ENCODE results near the gene NLGN2.
A peak's percentile ranks its signal among the peaks of the same experiment; 100 is the strongest.

Gene NLGN2

DNA sequence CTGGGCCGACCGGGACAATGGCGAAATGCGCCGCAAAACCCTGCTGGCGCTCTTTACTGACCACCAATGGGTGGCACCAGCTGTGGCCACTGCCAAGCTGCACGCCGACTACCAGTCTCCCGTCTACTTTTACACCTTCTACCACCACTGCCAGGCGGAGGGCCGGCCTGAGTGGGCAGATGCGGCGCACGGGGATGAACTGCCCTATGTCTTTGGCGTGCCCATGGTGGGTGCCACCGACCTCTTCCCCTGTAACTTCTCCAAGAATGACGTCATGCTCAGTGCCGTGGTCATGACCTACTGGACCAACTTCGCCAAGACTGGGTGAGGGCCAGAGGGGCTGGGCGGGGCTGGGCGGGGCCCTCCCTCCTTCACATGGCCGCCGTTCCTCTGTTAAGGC is 8.1 kb downstream of the NLGN2 start:
- DNase-seq = no peak

DNA sequence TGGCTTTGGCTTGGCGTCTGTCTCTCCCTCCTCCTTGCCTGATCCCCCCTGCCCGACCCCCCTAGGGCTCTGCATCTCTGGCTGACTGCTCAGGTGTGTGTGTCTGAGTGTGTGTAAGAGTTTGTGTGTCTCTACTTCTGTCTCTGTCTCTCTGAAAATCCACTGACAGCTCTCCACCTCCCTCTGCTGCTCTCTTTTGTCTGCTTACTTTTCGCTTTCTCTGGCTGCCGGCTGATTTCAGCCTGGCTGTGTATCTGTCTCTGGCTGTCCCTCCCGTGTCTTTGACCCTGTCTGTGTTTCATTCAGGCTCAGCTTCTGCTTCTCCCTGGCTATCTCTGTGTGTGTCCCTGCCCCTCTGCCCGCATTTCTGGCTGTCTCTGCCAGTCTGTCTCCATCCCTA is 8.7 kb downstream of the NLGN2 start:
- DNase-seq = no peak

DNA sequence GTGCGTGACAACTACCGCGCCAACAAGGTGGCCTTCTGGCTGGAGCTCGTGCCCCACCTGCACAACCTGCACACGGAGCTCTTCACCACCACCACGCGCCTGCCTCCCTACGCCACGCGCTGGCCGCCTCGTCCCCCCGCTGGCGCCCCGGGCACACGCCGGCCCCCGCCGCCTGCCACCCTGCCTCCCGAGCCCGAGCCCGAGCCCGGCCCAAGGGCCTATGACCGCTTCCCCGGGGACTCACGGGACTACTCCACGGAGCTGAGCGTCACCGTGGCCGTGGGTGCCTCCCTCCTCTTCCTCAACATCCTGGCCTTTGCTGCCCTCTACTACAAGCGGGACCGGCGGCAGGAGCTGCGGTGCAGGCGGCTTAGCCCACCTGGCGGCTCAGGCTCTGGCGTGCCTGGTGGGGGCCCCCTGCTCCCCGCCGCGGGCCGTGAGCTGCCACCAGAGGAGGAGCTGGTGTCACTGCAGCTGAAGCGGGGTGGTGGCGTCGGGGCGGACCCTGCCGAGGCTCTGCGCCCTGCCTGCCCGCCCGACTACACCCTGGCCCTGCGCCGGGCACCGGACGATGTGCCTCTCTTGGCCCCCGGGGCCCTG is 9.5 kb downstream of the NLGN2 start:
- DNase-seq = no peak

DNA sequence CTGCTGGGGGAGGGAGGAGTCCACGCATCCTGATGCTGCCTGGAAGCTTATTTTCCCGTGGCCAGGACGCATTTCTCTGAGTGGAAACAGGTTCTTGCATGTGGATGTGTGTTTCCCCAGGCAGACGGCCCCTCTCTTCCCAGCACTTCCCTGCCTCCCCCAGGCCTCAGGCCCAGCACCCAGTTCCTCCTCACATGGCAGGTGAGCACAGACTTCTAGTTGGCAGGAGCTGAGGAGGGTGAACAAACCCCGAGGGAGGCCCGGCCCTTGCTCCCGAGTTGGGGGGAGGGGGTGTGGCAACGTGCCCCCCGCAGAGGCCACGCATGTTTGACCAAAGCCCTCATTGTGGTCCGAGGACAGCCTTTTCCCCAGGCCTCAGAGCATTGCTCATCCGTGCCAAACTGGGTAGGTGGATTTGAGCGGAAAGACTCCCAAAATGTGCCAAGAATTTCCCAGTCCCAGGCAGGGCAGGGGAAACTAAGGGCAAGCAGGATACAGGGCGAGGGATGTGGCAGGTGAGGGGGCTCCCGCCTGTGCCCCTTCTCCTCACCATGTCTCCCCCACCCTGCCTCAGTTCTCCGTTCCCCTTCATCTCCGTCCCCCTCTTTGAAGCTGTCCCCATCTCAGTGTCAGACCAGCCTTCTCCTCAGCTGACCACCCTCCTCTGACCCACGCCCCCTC is 11.0 kb downstream of the NLGN2 start:
- DNase-seq = no peak

DNA sequence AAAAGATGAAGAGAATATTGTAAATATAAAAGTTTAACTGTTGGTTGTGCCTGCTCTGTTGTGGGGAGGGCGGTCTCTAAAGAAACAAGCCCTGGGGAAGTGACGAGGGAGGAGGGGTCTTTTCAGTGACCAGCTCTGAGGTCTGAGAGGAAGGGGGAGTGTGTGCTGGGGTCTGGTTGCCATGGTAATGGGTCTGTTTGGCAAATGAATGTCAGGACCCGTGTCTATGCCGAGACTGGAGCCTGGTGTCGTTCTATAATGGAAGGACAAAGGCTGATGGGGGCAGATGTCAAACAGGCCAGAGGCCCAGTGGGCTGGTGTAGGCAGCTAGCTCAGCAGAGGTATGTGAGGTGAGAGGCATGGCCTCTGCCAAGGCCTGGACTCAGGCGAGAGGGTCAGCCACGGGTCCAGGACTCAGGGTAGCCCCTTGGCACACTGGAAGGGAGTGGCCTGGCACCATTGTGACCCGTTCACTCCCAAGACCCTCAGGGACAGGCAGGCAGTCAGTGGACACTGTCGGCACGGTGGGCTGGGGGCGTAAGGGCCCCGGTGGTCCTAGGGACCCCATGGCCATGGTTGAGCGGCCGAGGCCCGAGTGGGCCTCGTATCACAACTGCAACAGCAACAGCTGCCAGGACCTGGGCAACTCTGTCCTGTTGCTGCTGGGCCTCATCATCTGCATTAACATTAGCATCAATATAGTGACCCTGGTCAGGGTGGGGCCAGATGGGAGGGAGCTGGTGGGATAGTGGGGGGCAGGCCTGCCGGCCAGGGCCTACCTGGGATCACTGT is 12.4 kb downstream of the NLGN2 start, which contains the start of gene SPEM1:
Gene SPEM1 (plus strand): TSS at position 506 of the 792 bp plus-strand sequence. CDS start 61 bp downstream, at position 567.
- no peak for DNase-seq

DNA sequence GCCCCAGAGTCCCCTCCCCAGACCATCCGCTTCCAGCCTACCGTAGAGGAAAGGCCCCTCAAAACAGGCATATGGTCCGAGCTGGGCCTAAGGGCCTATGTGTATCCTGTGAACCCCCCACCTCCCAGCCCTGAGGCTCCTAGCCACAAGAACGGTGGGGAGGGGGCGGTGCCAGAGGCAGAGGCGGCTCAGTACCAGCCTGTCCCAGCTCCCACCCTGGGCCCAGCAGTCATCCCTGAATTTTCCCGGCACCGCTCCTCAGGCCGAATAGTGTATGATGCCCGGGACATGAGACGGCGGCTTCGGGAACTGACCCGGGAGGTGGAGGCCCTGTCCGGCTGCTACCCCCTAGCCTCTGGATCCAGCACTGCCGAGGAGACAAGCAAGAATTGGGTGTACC is 13.5 kb downstream of the NLGN2 start:
- DNase-seq = no peak

DNA sequence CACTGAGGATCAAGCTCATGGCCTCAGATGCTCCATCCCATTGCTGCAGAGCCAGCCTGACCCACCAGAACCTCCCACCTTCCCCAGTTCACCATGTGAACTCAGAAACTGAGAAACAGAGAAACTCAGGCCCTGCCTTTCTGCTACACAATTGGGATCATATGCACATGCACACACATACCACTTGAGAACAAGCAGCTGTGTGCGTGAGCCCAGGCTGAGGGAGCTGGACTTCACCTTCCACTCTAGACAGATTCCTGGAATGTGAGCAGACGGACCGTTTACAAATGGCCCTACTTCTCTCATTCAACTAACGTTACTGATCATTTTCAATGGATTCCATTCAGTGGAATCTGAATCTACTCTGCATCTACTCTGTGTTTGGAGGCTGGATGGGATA is 16.0 kb downstream of the NLGN2 start:
- no peak for DNase-seq

DNA sequence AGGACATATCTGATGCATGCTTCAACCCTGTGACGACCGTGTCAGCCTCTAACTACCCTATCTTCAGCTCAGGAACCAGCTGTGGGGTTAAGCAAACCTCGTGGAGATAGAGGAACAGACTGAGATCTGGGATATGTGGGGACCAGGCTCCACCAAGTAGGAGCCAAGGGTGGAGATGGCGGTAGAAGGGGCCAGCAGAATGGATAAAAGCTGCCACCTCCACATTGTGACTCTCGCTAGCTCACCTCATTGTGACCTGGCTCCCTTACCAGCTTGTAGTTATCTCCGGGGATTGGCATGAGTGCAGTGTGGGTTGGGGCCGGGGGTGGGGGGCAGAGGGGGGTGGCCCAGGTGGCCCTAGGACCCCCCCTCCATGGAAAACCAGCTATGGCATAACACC is 17.7 kb downstream of the NLGN2 start, which contains the start of gene SPEM2:
Gene SPEM2 (plus strand): TSS at position 301 of the 400 bp plus-strand sequence. CDS start 73 bp downstream, at position 374.
- DNase-seq = no peak

DNA sequence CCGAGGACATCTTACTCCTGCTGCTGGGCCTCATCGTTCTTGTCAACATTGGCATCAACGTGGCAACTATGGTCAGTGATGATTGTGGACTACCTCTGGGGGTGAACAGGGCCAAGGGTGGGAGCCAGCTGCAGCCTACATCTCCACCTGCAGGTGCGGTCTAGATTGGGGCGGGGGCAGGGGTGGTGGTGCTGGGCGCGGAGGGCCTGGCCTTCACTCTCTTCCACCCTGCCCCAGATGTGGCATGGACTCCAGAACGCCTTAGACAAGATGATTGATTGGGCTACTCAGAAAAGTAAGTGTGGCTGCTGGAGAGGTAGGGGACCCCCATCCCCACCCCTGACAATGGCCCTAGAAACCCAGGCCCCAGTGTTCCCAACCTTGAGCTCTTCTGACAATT is 18.1 kb downstream of the NLGN2 start:
- no peak for DNase-seq

DNA sequence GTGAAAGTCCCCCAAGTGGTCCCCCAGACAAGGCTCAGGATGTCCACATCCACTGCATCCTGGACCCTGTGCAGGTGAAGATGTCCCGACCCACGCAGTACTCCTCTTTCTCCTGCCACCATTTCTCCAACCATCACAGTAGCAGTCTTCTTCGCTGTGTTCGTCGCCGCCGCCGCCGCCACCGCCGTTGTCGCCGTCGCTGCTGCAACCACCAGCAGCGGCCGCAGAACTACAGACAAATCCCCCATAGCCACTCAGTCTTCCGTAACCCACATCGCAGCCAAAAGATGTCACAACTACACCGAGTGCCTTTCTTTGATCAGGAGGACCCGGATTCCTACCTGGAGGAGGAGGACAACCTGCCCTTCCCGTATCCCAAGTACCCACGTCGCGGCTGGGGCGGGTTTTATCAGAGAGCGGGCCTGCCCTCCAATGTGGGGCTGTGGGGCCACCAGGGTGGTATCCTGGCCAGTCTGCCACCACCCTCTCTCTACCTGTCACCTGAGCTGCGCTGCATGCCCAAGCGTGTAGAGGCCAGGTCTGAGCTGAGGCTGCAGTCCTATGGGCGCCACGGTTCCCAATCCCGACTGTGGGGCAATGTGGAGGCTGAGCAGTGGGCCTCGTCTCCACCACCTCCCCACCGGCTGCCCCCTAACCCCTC is 18.7 kb downstream of the NLGN2 start:
- no peak for DNase-seq

DNA sequence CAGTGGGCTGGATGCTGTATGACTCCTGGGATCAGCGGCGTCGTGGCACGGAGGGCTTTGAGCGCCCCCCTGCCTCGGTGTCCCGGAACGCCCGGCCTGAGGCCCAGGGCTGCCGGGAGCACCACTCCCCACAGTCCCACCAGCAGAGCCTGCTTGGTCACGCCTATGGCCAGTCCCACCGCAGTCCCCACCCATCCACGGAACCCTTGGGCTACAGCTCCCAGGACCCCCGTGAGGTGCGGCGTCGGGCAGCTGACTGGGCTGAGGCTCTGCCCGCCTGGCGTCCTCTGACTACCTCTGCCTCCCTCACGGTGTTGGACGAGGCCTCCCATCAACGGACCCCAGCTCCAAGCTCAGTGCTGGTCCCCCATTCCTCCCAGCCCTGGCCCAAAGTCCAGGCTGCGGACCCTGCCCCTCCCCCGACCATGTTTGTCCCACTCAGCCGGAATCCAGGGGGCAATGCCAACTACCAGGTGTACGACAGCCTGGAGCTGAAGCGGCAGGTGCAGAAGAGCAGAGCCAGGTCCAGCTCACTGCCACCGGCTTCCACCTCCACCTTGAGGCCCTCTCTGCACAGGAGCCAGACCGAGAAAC is 19.3 kb downstream of the NLGN2 start:
- no peak for DNase-seq

DNA sequence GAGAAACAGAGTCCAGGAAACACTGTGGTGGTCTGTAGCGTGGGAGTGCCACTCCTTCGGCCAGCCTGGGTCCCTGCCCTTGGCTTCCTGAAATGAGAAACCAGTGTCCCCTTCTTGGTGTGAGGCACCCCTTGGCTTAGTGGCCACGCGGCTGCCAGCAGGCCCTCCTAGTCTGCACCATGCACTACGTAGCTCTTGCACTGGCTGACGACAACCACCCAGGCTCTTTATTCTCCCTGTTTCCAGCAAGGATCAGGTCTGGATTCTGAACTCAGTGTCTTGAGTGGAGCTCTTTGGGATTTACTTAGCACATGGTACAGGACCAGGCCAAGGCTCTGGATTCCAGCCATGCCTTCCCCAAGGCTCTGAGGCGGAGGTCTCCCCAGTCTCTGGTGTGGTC is 19.9 kb downstream of the NLGN2 start:
- DNase-seq = no peak

DNA sequence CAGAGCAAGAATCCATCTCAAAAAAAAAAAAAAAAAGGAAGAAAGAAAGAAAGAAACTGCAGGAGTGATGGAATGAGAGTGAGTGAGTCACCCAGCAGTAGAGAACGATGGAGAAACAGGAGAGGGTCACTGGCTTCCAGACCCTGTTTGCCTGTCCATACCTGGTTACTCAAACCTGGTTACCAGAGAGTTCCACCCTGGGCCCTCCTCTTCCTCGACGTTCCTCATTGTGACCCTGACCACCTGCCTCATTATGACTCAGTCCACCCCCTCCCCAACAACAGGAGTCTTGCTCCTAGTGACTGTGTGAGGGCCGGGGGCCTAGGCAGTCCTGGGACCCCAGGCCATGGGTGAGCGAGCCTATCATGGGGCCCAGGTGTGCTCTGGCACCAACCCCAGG is 20.9 kb downstream of the NLGN2 start, which contains the start of gene SPEM3:
Gene SPEM3 (plus strand): TSS at position 301 of the 400 bp plus-strand sequence. CDS start 46 bp downstream, at position 347.
- DNase-seq = no peak

DNA sequence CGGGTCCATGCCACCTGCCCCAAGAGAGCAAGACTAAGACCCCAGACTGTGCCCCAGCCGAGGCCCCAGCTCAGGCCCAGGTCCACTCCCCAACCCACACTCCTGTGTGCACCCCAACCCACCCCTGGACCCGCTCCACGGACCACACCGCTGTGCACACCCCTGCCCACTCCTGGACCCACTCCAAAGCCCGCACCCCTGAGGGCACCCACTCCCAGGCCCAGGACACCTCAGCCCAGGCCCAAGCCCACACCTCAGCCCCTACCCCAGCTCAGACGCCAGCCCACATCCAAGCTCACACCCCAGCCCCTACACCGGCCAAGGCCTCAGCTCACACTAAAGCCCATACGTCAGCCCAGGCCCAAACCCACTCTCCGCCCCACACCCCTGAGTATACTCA is 22.1 kb downstream of the NLGN2 start:
- no peak for DNase-seq

DNA sequence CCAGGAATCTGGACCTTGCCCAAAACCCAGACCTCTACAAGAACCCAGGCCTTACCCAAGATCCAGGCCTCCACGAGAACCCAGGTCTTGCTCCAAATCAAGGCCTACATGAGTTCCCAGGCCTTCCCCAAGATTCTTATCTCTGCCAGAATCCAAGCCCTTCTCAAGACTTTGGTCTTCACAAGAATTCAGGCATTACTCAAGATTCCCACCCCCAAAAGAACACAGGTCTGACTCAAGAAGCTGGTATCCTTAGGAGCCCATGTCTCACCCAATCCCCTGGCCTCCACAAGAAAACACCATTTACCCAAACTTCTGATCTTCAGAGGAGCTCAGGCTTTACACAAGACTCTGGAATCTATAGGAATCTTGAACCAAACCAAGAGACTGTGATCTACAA is 23.6 kb downstream of the NLGN2 start:
- DNase-seq = no peak

DNA sequence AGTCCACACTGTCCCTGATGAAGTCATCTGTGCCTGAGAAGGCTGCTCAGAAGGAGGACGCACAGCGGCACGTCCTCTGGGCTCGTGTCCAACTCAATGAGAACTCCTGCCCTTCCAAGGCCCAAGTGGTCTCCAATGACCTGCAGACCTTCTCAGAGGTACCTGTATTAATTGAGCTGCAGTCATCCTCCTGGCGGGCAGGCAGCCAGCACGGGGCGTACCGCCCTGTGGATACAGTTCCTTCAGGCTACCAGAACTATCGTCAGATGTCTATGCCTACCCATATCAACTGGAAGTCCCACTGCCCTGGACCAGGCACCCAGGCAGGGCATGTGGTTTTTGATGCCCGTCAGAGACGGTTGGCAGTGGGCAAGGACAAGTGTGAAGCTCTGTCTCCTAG is 24.7 kb downstream of the NLGN2 start:
- DNase-seq = no peak

DNA sequence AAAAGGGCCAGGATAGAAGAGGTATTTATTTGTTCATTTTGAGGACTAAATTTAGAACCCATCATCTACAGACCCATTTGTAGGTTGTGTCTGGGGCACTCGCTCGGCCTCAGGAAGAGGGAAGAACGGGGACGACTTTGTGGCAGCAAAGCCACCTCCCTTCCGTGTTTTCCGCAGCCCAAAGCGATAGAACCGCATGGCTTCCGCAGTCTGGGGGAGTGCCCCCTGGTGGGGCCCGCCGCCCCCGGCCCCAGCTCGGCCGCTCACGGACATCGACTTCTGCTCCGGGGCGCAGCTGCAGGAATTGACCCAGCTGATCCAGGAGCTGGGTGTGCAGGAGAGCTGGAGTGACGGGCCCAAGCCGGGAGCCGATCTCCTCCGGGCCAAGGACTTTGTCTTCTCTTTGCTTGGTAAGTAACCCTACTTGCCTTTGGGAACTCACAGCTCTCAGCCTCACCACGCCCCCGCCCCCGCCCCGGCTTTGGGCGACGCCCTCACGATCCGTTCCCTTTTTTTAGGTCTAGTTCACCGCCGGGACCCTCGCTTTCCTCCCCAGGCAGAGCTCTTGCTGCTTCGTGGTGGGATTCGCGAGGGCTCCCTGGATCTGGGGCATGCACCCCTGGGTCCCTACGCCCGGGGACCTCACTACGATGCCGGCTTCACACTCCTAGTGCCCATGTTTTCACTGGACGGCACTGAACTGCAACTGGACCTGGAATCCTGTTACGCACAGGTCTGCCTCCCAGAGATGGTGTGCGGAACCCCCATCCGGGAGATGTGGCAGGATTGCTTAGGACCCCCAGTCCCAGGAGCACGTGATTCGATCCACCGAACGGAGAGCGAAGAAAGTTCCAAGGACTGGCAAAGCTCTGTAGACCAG is 28.3 kb downstream of the NLGN2 start:
- DNase-seq = peak; percentile 57

DNA sequence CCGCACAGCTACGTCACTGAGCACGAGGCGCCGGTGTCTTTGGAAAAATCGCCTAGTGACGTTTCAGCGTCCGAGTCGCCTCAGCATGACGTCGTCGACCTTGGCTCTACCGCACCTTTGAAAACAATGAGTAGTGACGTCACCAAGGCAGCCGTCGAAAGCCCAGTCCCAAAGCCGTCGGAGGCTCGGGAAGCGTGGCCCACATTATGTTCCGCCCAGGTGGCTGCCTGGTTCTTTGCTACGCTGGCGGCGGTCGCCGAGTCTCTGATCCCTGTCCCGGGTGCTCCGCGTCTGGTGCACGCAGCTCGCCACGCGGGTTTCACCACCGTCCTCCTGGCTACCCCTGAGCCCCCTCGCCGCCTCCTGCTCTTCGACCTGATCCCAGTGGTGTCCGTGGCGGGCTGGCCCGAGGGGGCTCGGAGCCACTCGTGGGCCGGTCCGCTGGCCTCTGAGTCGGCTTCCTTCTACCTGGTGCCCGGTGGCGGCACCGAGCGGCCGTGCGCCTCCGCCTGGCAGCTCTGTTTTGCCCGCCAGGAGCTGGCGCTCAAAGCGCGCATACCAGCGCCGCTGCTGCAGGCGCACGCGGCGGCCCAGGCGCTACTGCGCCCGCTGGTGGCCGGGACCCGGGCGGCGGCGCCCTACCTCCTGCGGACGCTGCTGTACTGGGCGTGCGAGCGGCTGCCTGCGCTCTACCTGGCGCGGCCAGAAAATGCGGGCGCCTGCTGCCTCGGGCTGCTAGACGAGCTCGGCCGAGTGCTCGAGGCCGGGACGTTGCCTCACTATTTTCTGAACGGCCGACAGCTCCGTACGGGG is 29.1 kb downstream of the NLGN2 start:
- DNase-seq = peak; percentile 83

DNA sequence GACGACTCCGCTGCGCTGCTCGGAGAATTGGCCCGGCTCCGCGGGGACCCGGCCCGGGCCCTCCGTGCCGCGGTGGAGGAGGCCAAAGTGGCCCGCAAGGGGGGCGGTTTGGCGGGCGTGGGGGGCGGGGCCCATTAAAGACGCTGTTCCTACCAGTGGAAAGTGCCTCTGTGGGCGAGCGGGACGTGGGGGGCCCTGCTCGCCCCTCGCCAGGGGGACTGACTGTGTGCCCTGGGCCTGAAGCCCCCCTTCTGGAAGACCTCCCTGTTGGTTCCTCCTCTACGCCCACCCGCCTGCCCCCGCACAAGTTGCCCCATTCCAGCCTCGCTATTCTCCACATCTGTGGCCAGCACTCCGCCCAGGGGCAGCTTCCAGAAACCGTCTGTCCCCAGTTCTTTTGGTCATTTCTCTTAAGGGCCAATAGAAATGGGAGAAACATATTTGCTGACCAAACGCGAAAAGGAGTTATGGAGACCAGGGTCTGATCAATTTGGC is 29.8 kb downstream of the NLGN2 start:
- no peak for DNase-seq

DNA sequence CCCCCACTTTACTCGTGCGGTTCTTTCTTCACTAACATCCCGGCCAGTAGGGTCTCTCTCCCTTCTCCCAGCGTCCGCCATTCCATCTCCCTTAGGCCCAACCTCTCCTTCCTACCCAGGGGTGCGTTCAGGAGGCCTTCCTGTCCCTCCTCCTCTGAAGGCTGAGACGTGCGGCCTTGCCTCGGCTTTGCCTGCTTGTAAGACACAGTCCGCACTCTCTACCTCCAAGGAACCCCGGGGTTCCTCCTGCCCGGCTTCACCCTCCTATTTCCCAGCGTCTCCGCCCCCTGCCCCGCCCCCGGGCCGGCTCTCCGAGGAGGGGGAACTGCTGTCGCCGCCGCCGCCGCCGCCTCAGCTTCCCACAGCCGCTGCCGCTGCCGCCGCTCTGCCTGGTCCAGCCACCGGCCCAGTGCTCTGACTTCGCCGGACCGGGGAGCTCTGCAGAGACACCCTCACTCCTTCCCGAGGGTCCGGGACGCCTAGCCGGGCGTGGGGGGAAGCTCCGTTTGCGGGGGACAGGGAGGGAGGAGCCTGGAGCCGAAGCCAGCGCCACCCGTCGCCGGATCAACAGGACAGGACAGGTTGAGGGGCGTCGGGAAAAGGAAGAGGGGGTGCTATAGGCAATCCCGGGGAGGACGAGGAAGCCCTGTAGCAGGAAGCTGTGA is 30.4 kb downstream of the NLGN2 start:
- DNase-seq = peak; percentile 73

All from stimulated activated CD4-positive, alpha-beta T cell treated with anti-CD3 and anti-CD28 coated beads, Interleukin-4, amount 100 ng/mL, for 1 hour (primary cell).